ENCODE measurements around the gene IL18R1. TPM values are rescaled to one million over a fixed set of nuclear protein-coding genes. Genes with fewer than 3 reads are reported as not detected.

IL18R1 gene
- polyA plus RNA-seq, 1 experiment: 2.5 TPM

DNA sequence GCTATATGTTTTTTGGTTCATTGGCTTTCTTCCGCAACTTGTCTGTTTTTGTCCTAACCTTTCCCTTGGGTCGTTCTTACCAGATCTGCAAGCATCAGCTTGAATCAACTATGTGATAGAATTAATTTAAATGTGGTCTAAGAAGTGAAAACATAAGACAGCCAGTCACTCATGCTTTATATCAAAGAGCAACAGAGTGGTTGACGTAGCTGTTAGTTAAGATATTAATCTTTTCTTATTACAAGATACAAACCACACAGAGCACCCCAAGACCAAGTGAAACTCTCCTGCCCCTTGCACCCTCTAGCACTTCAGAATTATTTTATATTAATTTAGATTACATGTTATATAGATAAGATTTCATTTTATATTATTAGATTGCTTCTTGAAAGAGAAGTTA is 82.5 kb downstream of the IL18R1 start:
- CTCF ChIA-PET: interaction anchor here (0.6 to 1.9 kb wide), 6 partner anchors 11 to 554 kb away, joined by 3 to 7 read pairs (median 3); partner anchors contain the start of genes IL18R1 and SLC9A4
- H3K4me3 ChIP-seq (ENCODE audit: low read depth, low read length): no peak overlapping the region
- no peak overlapping the region for H3K27ac ChIP-seq (ENCODE audit: low read depth, low read length)
- POLR2A ChIA-PET: no interaction called here
- no peaks in the 10 kb centered on the region for H3K27me3 ChIP-seq (ENCODE audit: control insufficient read depth, insufficient read depth, low read length)
- no peak for DNase-seq (ENCODE audit: low read depth, low spot score)
- no peaks in the 10 kb centered on the region for H3K9me3 ChIP-seq (ENCODE audit: control insufficient read depth, insufficient read depth, low read length)
- TF ChIP-seq, protein P1, sequence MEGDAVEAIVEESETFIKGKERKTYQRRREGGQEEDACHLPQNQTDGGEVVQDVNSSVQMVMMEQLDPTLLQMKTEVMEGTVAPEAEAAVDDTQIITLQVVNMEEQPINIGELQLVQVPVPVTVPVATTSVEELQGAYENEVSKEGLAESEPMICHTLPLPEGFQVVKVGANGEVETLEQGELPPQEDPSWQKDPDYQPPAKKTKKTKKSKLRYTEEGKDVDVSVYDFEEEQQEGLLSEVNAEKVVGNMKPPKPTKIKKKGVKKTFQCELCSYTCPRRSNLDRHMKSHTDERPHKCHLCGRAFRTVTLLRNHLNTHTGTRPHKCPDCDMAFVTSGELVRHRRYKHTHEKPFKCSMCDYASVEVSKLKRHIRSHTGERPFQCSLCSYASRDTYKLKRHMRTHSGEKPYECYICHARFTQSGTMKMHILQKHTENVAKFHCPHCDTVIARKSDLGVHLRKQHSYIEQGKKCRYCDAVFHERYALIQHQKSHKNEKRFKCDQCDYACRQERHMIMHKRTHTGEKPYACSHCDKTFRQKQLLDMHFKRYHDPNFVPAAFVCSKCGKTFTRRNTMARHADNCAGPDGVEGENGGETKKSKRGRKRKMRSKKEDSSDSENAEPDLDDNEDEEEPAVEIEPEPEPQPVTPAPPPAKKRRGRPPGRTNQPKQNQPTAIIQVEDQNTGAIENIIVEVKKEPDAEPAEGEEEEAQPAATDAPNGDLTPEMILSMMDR (IDR thresholded peaks at IDR 0.05; ENCODE audit: low read depth, low read length): no peak

DNA sequence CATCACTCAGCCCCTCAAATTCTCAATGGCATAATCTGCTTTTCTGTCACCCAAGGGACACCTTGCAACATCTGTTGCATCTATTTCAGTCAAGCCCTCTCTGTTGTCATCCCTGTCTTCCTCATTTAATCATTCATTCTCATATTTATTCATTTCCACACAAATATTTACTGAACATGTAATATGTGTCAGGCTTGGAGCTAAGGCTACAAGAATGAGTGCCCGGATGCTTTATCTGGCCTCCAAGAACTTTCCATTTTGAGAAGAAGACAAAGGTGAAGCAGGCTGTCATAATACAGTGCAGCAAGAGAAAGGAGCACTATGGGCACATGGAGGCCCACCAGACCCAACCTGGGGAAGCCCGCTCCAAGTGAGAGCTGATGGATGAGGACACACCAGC is 83.0 kb downstream of the IL18R1 start:
- Histone ChIP-seq H3K9me3 (ENCODE audit: control insufficient read depth, insufficient read depth, low read length) (no peaks in the 10 kb centered on the region), H3K27me3 (ENCODE audit: control insufficient read depth, insufficient read depth, low read length) (no peaks in the 10 kb centered on the region), H3K27ac (ENCODE audit: low read depth, low read length) (no peak overlapping the region), H3K4me3 (ENCODE audit: low read depth, low read length) (no peak overlapping the region)
- ChIA-PET CTCF (interaction anchor here (0.6 to 1.9 kb wide), 5 partner anchors 10 to 555 kb away, joined by 3 to 7 read pairs (median 3); partner anchors contain the start of gene SLC9A4), POLR2A (no interaction called here)
- DNase-seq (ENCODE audit: low read depth, low spot score): no peak
- TF ChIP-seq, protein P1 (IDR thresholded peaks at IDR 0.05; ENCODE audit: low read depth, low read length): no peak

DNA sequence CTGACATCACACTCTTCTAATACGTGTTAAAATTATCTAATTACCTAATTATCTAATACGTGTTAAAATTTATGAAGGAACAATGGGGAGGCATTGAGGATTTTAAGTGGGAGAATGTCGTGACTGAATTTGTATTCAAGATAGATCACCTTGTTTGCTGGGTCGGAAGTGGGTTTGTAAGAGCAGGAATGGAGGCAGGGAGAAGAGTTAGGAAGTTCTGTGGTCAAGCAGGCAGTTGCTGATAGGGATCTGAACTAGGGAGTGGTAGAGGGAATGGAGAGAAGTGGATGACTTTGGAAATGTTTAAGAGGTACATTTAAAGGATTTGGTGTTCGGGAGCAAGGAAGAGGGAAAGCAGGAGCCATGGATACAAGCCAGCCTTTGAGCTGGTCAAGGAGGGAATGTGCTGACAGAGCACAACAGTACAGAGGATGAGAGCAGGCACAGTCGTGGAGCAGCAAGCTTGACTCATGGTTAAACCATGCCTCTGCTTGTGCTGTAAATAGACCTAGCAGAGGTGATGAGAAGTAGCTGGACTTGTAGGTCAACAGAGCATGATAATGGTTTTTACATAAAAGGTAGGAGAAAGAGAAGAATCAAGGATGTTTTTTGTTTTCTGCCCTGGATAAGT is 83.6 kb downstream of the IL18R1 start:
- Histone ChIP-seq H3K9me3 (ENCODE audit: control insufficient read depth, insufficient read depth, low read length) (no peaks in the 10 kb centered on the region), H3K4me3 (ENCODE audit: low read depth, low read length) (no peak overlapping the region), H3K27ac (ENCODE audit: low read depth, low read length) (no peak overlapping the region), H3K27me3 (ENCODE audit: control insufficient read depth, insufficient read depth, low read length) (no peaks in the 10 kb centered on the region)
- POLR2A ChIA-PET: no interaction called here
- CTCF ChIA-PET: interaction anchor here (0.6 to 1.9 kb wide), 9 partner anchors 10 to 562 kb away, joined by 3 to 7 read pairs (median 3); partner anchors contain the start of gene SLC9A4
- peak; percentile 52 for DNase-seq (ENCODE audit: low read depth, low spot score)
- TF ChIP-seq, protein P1 (IDR thresholded peaks at IDR 0.05; ENCODE audit: low read depth, low read length): no peak

DNA sequence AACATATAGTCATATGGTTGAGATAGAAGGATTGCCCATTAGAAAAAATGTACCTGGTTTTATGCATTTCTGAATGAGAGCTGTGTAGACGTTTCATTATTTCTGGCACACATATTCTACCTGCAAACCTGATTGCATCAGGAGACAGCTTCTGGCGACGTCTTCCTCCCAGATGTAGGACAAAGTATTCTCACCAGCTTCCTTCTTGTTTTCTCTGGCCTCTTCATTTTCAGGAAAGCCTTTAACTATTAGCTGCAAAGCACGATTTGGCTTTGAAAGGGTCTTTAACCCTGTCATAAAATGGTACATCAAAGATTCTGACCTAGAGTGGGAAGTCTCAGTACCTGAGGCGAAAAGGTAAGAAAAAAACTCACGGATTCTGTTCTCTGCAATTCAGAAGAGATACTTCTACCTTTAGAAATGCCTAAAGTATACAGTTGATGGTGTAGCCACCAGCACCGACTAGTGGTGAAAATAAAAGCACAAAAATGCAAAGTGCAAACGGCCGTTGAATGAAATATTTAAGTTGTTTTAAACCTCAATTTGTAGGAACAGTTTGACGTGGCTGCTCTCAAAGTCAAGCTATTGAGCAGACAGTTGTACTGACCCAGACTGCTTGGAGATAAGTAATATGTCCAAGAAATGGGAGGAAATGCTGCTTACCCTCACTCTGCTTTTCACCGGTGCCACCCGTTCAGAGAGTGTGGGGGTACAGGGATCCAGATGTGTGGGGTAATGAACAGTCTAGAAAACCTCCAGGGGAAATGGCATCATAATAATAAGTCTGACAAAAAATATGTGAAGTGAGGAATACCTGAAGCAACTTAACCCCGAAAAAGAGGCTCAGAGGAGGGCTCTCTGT is 87.6 kb downstream of the IL18R1 start:
- Histone ChIP-seq H3K9me3 (ENCODE audit: control insufficient read depth, insufficient read depth, low read length) (no peaks in the 10 kb centered on the region; the same call in 1 of the 2 replicates), H3K27ac (ENCODE audit: low read depth, low read length) (no peak overlapping the region), H3K4me3 (ENCODE audit: low read depth, low read length) (no peak overlapping the region), H3K27me3 (ENCODE audit: control insufficient read depth, insufficient read depth, low read length) (no peaks in the 10 kb centered on the region)
- CTCF ChIA-PET: interaction anchor here (0.5 to 3.1 kb wide), 61 partner anchors 8 to 1238 kb away, joined by 3 to 28 read pairs (median 4); no protein-coding TSS in a partner anchor
- TF ChIP-seq, protein P1 (IDR thresholded peaks at IDR 0.05; ENCODE audit: low read depth, low read length): peak; percentile 87
- POLR2A ChIA-PET: no interaction called here
- no peak for DNase-seq (ENCODE audit: low read depth, low spot score)
